Measurements from ENCODE around the gene LRRC17.
"Not testable (repeated sequence)": the region's sequence is repeated elsewhere in the genome, so short reads cannot be mapped to it uniquely, and the experiment has no call there.

The LRRC17 gene

GRCh38 chr7:102897211-102897631 lies 15.6 kb upstream of the LRRC17 start:
- no peaks in the 10 kb centered on the region for H4K20me1 ChIP-seq (ENCODE audit: insufficient read depth, low read length)
- H3K9me3 ChIP-seq (ENCODE audit: insufficient read depth, low read length, severe bottlenecking): no peaks in the 10 kb centered on the region
- no peaks in the 10 kb centered on the region for H3K79me2 ChIP-seq (ENCODE audit: insufficient read depth, low read length)
- no peak overlapping the region for H3K9ac ChIP-seq (ENCODE audit: low read depth, low read length)
- H3K4me2 ChIP-seq (ENCODE audit: insufficient read depth, low read length): no peak overlapping the region
- H3K4me3 ChIP-seq (ENCODE audit: low read depth in 1 of 2, low read length in 2 of 2): no peak overlapping the region
- no peaks in the 10 kb centered on the region for H3K4me1 ChIP-seq (ENCODE audit: insufficient read depth, low read length)
- DNase-seq: no peak
- H3K27ac ChIP-seq (ENCODE audit: low read length): no peak overlapping the region
- no peak for TF ChIP-seq EZH2 (IDR thresholded peaks at IDR 0.05; ENCODE audit: borderline replicate concordance, low read depth, low read length, severe bottlenecking)
- TF ChIP-seq, protein P1, sequence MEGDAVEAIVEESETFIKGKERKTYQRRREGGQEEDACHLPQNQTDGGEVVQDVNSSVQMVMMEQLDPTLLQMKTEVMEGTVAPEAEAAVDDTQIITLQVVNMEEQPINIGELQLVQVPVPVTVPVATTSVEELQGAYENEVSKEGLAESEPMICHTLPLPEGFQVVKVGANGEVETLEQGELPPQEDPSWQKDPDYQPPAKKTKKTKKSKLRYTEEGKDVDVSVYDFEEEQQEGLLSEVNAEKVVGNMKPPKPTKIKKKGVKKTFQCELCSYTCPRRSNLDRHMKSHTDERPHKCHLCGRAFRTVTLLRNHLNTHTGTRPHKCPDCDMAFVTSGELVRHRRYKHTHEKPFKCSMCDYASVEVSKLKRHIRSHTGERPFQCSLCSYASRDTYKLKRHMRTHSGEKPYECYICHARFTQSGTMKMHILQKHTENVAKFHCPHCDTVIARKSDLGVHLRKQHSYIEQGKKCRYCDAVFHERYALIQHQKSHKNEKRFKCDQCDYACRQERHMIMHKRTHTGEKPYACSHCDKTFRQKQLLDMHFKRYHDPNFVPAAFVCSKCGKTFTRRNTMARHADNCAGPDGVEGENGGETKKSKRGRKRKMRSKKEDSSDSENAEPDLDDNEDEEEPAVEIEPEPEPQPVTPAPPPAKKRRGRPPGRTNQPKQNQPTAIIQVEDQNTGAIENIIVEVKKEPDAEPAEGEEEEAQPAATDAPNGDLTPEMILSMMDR (IDR thresholded peaks at IDR 0.05; ENCODE audit: borderline replicate concordance, extremely low read depth, low read length, poor library complexity, severe bottlenecking): no peak
- H3K27me3 ChIP-seq (ENCODE audit: insufficient read depth, low read length, poor library complexity): peaks cover 4% of the 10 kb centered on the region
- no peak overlapping the region for H2AFZ ChIP-seq (ENCODE audit: low read depth, low read length)
- no peaks in the 10 kb centered on the region for H3K36me3 ChIP-seq (ENCODE audit: insufficient read depth, low read length)
- ATAC-seq (ENCODE audit: insufficient read depth, low read depth): no peak

- Histone ChIP-seq H3K36me3 (ENCODE audit: insufficient read depth, low read length) (no peaks in the 10 kb centered on the region), H4K20me1 (ENCODE audit: insufficient read depth, low read length) (no peaks in the 10 kb centered on the region), H3K27ac (ENCODE audit: low read length) (no peak overlapping the region), H3K79me2 (ENCODE audit: insufficient read depth, low read length) (no peaks in the 10 kb centered on the region), H3K4me2 (ENCODE audit: insufficient read depth, low read length) (no peak overlapping the region), H3K27me3 (ENCODE audit: insufficient read depth, low read length, poor library complexity) (peaks cover 4% of the 10 kb centered on the region), H3K4me3 (ENCODE audit: low read depth in 1 of 2, low read length in 2 of 2) (no peak overlapping the region), H3K9ac (ENCODE audit: low read depth, low read length) (no peak overlapping the region), H3K9me3 (ENCODE audit: insufficient read depth, low read length, severe bottlenecking) (no peaks in the 10 kb centered on the region), H2AFZ (ENCODE audit: low read depth, low read length) (no peak overlapping the region), H3K4me1 (ENCODE audit: insufficient read depth, low read length) (no peaks in the 10 kb centered on the region)
- no peak for TF ChIP-seq EZH2 (IDR thresholded peaks at IDR 0.05; ENCODE audit: borderline replicate concordance, low read depth, low read length, severe bottlenecking)
- TF ChIP-seq, protein P1 (IDR thresholded peaks at IDR 0.05; ENCODE audit: borderline replicate concordance, extremely low read depth, low read length, poor library complexity, severe bottlenecking): no peak
- no peak for DNase-seq
- no peak for ATAC-seq (ENCODE audit: insufficient read depth, low read depth)
These were observed 14.8 kb upstream of the LRRC17 start for GRCh38 chr7:102897856-102898531.

DNA sequence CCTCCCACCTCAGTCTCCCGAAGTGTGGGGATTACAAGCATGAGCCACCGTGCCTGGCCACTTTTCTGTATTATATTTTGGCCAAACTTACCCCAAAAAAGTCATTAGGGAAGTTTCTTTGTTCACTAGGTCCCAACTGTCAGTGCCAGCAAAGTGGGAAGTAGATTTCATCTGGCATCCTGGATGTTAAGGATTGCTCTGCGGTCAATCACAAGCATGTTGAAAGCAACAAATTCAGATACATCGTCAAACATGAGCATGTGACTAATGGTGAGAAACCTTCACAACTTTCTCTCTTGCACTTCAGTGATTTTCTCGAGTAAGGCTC lies 14.3 kb upstream of the LRRC17 start:
- no peak overlapping the region for H3K4me3 ChIP-seq (ENCODE audit: low read depth in 1 of 2, low read length in 2 of 2)
- TF ChIP-seq, protein P1 (IDR thresholded peaks at IDR 0.05; ENCODE audit: borderline replicate concordance, extremely low read depth, low read length, poor library complexity, severe bottlenecking): no peak
- no peak for TF ChIP-seq EZH2 (IDR thresholded peaks at IDR 0.05; ENCODE audit: borderline replicate concordance, low read depth, low read length, severe bottlenecking)
- no peaks in the 10 kb centered on the region for H3K36me3 ChIP-seq (ENCODE audit: insufficient read depth, low read length)
- DNase-seq (no peak), ATAC-seq (ENCODE audit: insufficient read depth, low read depth) (no peak)
- no peak overlapping the region for H3K27ac ChIP-seq (ENCODE audit: low read length)
- H3K27me3 ChIP-seq (ENCODE audit: insufficient read depth, low read length, poor library complexity): peaks cover 4% of the 10 kb centered on the region
- H3K9me3 ChIP-seq (ENCODE audit: insufficient read depth, low read length, severe bottlenecking): no peaks in the 10 kb centered on the region
- no peak overlapping the region for H3K4me2 ChIP-seq (ENCODE audit: insufficient read depth, low read length)
- no peaks in the 10 kb centered on the region for H3K79me2 ChIP-seq (ENCODE audit: insufficient read depth, low read length)
- H3K4me1 ChIP-seq (ENCODE audit: insufficient read depth, low read length): no peaks in the 10 kb centered on the region
- H3K9ac ChIP-seq (ENCODE audit: low read depth, low read length): no peak overlapping the region
- no peaks in the 10 kb centered on the region for H4K20me1 ChIP-seq (ENCODE audit: insufficient read depth, low read length)
- H2AFZ ChIP-seq (ENCODE audit: low read depth, low read length): no peak overlapping the region

- not testable (repeated sequence) for H3K9me3 ChIP-seq (ENCODE audit: insufficient read depth, low read length, severe bottlenecking); H2AFZ ChIP-seq (ENCODE audit: low read depth, low read length); ATAC-seq (ENCODE audit: insufficient read depth, low read depth); DNase-seq; H3K4me3 ChIP-seq (ENCODE audit: low read depth in 1 of 2, low read length in 2 of 2); H3K9ac ChIP-seq (ENCODE audit: low read depth, low read length); H3K4me2 ChIP-seq (ENCODE audit: insufficient read depth, low read length); H3K27ac ChIP-seq (ENCODE audit: low read length); H3K36me3 ChIP-seq (ENCODE audit: insufficient read depth, low read length); H3K27me3 ChIP-seq (ENCODE audit: insufficient read depth, low read length, poor library complexity); H3K79me2 ChIP-seq (ENCODE audit: insufficient read depth, low read length); H3K4me1 ChIP-seq (ENCODE audit: insufficient read depth, low read length); H4K20me1 ChIP-seq (ENCODE audit: insufficient read depth, low read length)
These were observed 10.7 kb upstream of the LRRC17 start for GRCh38 chr7:102902052-102902451.

DNA sequence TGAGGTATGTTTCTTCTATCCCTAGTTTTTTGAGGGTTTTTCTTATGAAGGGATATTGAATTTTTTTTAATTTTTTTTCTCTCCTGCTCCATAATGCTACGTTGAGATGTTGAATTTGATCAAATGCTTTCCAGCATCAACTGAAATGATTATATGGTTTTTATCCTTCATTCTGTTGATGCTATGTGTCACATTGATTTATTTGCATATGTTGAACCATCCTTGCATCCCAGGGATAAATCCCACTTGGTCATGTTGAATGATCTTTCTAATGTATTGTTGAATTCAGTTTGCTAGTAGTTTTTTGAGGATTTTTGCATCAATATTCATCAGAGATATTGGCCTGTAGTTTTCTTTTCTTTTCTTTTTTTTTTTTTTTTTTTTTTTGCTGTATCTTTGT lies 9.2 kb upstream of the LRRC17 start:
- not testable (repeated sequence) for H3K4me1 ChIP-seq (ENCODE audit: insufficient read depth, low read length); H3K79me2 ChIP-seq (ENCODE audit: insufficient read depth, low read length); H3K4me3 ChIP-seq (ENCODE audit: low read depth in 1 of 2, low read length in 2 of 2); H4K20me1 ChIP-seq (ENCODE audit: insufficient read depth, low read length); H3K4me2 ChIP-seq (ENCODE audit: insufficient read depth, low read length); H3K27me3 ChIP-seq (ENCODE audit: insufficient read depth, low read length, poor library complexity); H3K9ac ChIP-seq (ENCODE audit: low read depth, low read length); H3K9me3 ChIP-seq (ENCODE audit: insufficient read depth, low read length, severe bottlenecking); ATAC-seq (ENCODE audit: insufficient read depth, low read depth); H3K36me3 ChIP-seq (ENCODE audit: insufficient read depth, low read length); H3K27ac ChIP-seq (ENCODE audit: low read length); DNase-seq; H2AFZ ChIP-seq (ENCODE audit: low read depth, low read length)
